OCI-LY3 (cell line): ENCODE results near the gene S100A10.

Source experiments
- CTCF ChIP-seq: fragments of 200-600, 300-600 bp; sonication (generic); IDR thresholded peaks from 2 replicates; pipeline ENCODE4 v1.5.1; 2014; ENCODE audit warnings: antibody characterized with exemption, low read length, low read depth
- EZH2phosphoT487 ChIP-seq: fragments of 200-600 bp; shearing (Covaris generic); IDR thresholded peaks from 2 replicates; pipeline ENCODE4 v1.6.1; 2018; ENCODE audit warnings: antibody characterized with exemption, mixed run types, low read depth

- TF ChIP-seq EZH2phosphoT487 (no peak), CTCF (no peak)
These were observed 7.0 kb downstream of the S100A10 start for GRCh38 chr1:151986501-151987190.
